Ishikawa (cell line): ENCODE measurements around the gene DAB2.

ENCODE experiments used
- EGR1 ChIP-seq: IDR thresholded peaks from 2 replicates; pipeline ENCODE4 v1.6.1; 2012
- NFIC ChIP-seq: IDR thresholded peaks from 2 replicates; pipeline ENCODE4 v1.6.1; 2012
- RAD21 ChIP-seq: IDR thresholded peaks from 2 replicates; pipeline ENCODE4 v1.6.1; 2012; ENCODE audit warnings: low read depth
- TAF1 ChIP-seq: IDR thresholded peaks from 2 replicates; pipeline ENCODE4 v1.6.1; 2012; ENCODE audit warnings: low read depth, mild to moderate bottlenecking
- TEAD4 ChIP-seq: IDR thresholded peaks from 2 replicates; pipeline ENCODE4 v1.6.1; 2012
- YY1 ChIP-seq: IDR thresholded peaks from 2 replicates; pipeline ENCODE4 v1.6.1; 2012; ENCODE audit warnings: low read depth
- ZBTB7A ChIP-seq: IDR thresholded peaks from 2 replicates; pipeline ENCODE4 v1.6.1; 2012; ENCODE audit warnings: low read depth

DNA sequence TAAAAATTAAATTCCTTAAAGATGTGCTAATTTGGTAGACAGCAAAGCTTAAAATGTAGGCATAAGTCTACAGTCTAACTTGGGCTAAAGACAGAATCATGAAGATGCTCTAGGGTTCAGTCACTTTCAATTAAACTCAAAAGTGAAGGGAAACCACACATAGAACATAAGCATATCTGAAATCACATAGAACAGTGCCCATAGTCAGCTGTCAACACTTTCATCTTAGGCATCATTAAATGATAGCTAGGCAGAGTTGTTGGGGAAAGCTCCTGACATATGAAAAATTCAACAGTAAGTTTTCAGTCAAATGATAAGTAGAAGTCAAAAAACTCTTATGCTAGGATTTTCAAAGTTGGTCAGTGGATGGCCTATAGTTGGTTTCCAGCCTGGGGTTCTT, 11.0 kb downstream of the DAB2 start:
- TF ChIP-seq NFIC (no peak), RAD21 (no peak), TAF1 (no peak), TEAD4 (no peak), EGR1 (no peak), ZBTB7A (no peak), YY1 (no peak)
